SK-N-MC (cell line): ENCODE data around the gene RIC8B.
"Not testable (repeated sequence)": the region's sequence is repeated elsewhere in the genome, so short reads cannot be mapped to it uniquely, and the experiment has no call there.

ENCODE experiments used
- DNase-seq: peaks from one replicate; pipeline ENCODE4 v3.0.0-alpha.2; 2011; ENCODE audit warnings: low read depth, low spot score
- H3K27ac ChIP-seq: fragments of 200-600 bp; sonication (generic); 2 replicates; pipeline ENCODE4 v1.5.1; 2016; ENCODE audit warnings: mixed run types
- H3K36me3 ChIP-seq: fragments of 200-600 bp; sonication (generic); 2 replicates; pipeline ENCODE4 v1.6.1; 2017; ENCODE audit warnings: antibody characterized with exemption, low read length, mixed read lengths; ENCODE audit not compliant: insufficient read depth
- H3K4me3 ChIP-seq: fragments of 200-600 bp; sonication (generic); 2 replicates; pipeline ENCODE4 v1.5.1; 2016
- H3K9ac ChIP-seq: fragments of 200-600 bp; sonication (generic); 2 replicates; pipeline ENCODE4 v1.8.0; 2017; ENCODE audit warnings: mixed run types, mixed read lengths; ENCODE audit not compliant: insufficient read length
- H3K9me3 ChIP-seq: fragments of 200-600 bp; sonication (generic); 2 replicates; pipeline ENCODE4 v1.6.1; 2017; ENCODE audit warnings: low read depth, mild to moderate bottlenecking, antibody characterized with exemption, low read length, moderate library complexity, mixed read lengths
- EZH2 ChIP-seq: fragments of 200-600 bp; sonication (generic); IDR thresholded peaks from one replicate; pipeline ENCODE4 v1.6.1; 2017; ENCODE audit warnings: antibody characterized with exemption
- FOXP2 ChIP-seq: optimal IDR thresholded peaks from 2 replicates; pipeline ENCODE3; 2011; ENCODE audit warnings: mild to moderate bottlenecking, moderate library complexity; ENCODE audit not compliant: insufficient read depth; ENCODE audit errors: extremely low read length, control extremely low read depth
- POLR2AphosphoS5 ChIP-seq: IDR thresholded peaks from 2 replicates; pipeline ENCODE4 v1.6.1; 2012; ENCODE audit warnings: mild to moderate bottlenecking, low read depth, low read length, borderline replicate concordance

RIC8B gene

DNA sequence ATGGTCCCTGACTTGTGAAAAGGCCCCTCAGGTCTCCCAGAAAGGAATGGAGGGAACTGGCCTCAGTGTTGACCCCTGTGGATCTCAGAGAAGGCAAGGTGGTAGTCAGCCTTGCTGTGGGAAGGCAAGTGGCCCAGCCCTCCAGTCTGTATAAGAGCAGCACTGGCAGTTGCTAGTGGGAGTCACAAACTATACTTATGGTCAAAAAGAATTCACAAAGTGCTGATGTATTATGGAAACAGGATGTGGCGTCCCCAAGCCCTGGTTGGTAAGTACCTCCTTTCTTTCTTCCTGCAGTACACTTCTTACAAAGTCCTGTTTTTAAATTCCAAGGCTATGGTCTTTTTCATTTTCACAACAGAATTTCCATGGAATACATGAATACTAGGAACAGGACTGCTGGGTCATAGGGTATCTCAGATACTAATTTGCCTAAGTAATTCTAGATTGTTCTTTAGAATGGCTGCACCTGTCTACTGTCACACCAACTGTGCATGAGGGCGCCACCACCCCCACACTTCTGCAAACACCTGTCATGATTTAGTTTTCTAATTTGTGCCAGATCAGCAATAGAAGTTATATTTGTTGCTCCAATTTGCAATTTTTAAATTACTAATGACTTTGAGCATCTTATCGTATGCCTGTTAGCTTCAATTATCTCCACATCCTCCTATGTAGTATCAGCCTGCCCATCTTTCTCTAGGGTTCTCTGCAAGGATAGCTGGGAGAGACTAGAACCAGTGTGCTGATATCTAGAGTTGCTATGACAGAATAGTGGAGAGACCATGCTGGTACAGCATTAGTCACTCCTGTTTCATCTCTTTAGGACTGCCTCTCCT lies 140.5 kb downstream of the RIC8B start:
- Histone ChIP-seq H3K4me3 (no peak overlapping the region), H3K9me3 (no peaks in the 10 kb centered on the region), H3K9ac (no peak overlapping the region), H3K27ac (no peak overlapping the region), H3K36me3 (no peaks in the 10 kb centered on the region)
- DNase-seq: no peak
- no peak for TF ChIP-seq FOXP2
- no peak for TF ChIP-seq EZH2
- no peak for TF ChIP-seq POLR2AphosphoS5

DNA sequence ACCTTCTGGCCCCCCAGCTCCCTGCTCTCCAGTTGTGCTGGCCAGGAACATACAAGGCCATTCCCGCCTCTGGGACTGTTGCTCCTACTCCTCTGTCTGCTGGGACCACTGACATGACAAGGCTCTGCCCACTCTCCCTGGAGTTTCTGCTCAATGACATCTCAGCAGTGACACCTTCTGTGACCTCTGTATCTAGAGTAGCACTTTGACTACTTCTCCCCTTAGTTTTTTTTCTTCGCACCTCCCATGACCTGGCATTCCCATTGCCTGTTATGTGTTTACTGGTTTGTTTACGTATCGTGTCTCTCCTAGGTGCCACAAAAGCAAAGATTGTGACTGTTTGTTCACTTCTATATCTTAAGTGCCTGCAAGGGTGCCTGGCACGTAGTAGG lies 141.1 kb downstream of the RIC8B start:
- TF ChIP-seq EZH2: no peak
- TF ChIP-seq FOXP2: no peak
- no peak for TF ChIP-seq POLR2AphosphoS5
- H3K9me3 ChIP-seq: no peaks in the 10 kb centered on the region
- H3K9ac ChIP-seq: no peak overlapping the region
- H3K27ac ChIP-seq: no peak overlapping the region
- H3K36me3 ChIP-seq: no peaks in the 10 kb centered on the region
- no peak for DNase-seq
- no peak overlapping the region for H3K4me3 ChIP-seq

DNA sequence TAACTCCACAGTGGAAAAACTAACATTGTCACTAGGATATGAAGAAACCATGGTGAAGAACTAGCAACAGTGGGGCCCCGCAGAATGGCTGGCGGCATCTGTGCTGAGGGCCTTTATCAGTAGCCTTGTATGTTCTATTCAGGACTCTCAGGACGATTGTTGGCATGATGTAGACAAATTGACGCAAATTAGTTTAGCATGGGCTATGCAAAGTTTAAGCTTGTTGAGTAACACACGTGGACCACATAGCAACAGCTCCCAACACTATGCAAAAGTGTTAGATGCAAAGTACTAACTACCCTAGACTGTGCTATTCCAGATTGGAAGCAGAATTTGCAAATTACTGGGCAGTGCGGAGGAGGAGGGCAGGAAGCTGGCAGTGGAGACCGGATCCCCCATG lies 143.0 kb downstream of the RIC8B start:
- Histone ChIP-seq H3K27ac (no peak overlapping the region), H3K4me3 (no peak overlapping the region), H3K9ac (no peak overlapping the region), H3K9me3 (no peaks in the 10 kb centered on the region), H3K36me3 (no peaks in the 10 kb centered on the region)
- TF ChIP-seq EZH2 (no peak), POLR2AphosphoS5 (no peak), FOXP2 (no peak)
- DNase-seq: no peak

DNA sequence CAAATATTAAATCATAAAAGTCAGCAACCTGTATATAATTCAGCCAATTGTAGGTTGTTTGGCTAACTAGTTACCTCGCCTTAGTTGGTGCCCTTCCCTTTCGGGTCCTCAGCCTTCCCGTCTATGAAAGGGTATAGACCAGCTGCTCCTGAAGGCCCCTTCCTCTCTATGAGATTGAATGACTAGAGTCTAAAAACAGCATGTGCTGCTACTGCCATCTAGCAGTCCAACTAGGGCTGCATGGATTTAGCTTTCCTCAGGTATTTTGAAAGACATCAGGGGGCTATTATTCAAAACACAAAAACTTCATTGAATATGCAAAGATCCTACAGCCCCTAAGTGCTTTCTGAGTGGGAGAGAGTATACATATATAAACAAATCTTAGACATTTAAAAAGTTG lies 144.3 kb downstream of the RIC8B start:
- Histone ChIP-seq H3K9me3 (no peaks in the 10 kb centered on the region), H3K9ac (no peak overlapping the region), H3K27ac (0 out of 2 replicates have a peak overlapping the region, but pooled peaks have one; percentile 60), H3K36me3 (no peaks in the 10 kb centered on the region), H3K4me3 (no peak overlapping the region)
- DNase-seq: peak; percentile 32
- TF ChIP-seq FOXP2: no peak
- TF ChIP-seq POLR2AphosphoS5: no peak
- TF ChIP-seq EZH2: no peak

DNA sequence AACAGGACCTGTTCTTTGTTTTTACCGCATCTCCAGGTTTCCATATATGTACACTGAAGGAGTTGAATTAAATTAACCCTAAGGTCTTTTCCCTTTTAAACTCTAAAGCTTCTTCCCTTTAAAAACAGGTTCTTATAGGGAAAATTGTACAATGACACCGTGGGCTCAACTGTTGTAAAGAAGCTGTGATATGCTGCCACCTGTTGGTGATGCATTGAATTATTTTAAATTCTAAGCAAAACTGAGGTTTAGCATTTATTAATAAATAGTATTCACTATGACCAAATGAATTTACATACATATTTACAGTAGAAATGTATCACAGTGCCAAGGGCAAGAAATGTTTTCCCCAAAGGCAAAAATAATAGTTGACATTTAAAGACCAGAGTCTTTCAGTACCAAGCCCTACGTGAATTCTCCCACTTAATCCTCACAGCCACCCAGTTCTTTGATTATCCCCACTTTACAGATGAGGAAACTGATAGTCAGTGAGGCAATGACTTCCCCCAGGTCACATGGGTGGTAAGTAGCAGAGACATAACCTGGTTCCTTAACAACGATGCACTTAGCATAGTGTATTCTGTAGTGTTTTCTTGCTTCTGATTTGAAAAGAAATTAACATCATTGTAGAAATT lies 145.5 kb downstream of the RIC8B start:
- Histone ChIP-seq H3K9ac (no peak overlapping the region), H3K4me3 (no peak overlapping the region), H3K36me3 (no peaks in the 10 kb centered on the region), H3K27ac (peak overlapping the region; percentile 60; the same call in 1 of the 2 replicates), H3K9me3 (no peaks in the 10 kb centered on the region)
- no peak for TF ChIP-seq POLR2AphosphoS5
- no peak for TF ChIP-seq EZH2
- TF ChIP-seq FOXP2: no peak
- DNase-seq: peak; percentile 65

DNA sequence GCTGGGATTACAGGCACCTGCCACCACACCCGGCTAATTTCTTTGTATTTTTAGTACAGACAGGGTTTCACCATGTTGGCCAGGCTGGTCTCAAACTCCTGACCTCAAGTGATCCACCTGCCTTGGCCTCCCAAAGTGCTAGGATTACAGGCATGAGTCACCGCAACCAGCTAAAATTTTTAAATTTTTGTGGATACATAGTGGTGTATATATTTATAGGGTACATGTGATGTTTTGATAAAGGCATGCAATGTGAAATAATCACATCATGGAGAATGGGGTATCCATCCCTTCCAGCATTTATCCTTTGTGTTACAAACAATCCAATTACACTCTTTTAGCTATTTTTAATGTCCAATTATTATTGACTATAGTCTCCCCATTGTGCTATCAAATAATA lies 147.5 kb downstream of the RIC8B start:
- not testable (repeated sequence) for H3K36me3 ChIP-seq, H3K4me3 ChIP-seq, DNase-seq, H3K9ac ChIP-seq, H3K9me3 ChIP-seq, H3K27ac ChIP-seq

DNA sequence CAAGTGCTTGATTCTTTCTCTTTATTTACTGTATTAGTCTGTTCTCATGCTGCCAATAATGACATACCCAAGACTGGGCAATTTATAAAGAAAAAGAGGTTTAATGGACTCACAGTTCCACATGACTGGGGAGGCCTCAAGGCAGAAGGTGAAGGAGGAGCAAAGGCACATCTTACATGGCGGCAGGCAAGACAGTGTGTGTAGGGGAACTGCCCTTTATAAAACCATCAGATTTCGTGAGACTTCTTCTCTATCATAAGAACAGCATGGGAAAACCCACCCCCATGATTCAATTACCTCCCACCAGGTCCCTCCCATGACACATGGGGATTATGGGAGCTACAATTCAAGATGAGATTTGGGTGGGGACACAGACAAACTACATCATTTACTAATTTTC lies 149.1 kb downstream of the RIC8B start:
- H3K9me3 ChIP-seq, H3K4me3 ChIP-seq, H3K9ac ChIP-seq, H3K27ac ChIP-seq, DNase-seq, H3K36me3 ChIP-seq: not testable (repeated sequence)

DNA sequence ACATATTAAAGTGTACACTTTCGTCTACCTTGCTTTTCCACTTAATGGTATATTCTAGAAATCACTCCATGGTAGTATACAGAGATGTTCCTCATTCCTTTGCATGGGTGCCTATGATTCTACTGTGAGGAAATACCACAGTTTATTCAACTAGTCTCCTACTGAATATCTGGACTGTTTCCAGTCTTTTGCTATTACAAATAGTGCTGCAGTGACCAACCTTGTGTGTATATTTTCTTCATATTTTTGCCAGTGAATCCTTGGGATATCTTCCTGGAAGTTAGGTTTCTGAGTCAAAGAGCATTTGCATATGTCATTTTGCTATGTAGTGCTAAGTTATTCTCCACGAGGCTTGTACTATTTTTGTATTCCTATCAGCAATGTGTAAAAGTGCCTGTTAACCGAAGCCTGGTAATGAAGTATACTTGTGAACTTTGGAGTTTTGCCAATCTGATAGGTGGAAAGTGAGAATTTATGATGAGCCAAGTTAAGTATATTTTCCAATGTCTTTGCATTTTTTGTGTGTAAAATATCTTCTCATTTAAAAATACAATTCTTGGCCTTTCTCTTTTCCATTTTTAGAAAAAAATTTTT lies 149.9 kb downstream of the RIC8B start:
- DNase-seq: no peak
- Histone ChIP-seq H3K9me3 (no peaks in the 10 kb centered on the region), H3K9ac (no peak overlapping the region), H3K4me3 (no peak overlapping the region), H3K36me3 (no peaks in the 10 kb centered on the region), H3K27ac (no peak overlapping the region)
- TF ChIP-seq POLR2AphosphoS5 (no peak), EZH2 (no peak), FOXP2 (no peak)
